KMS-11 (cell line): ENCODE data around the gene MLPH.

Experiments
- H2AFZ ChIP-seq: fragments of 200-600 bp; sonication (generic); 2 replicates; pipeline ENCODE4 v1.6.1; 2016; ENCODE audit warnings: antibody characterized with exemption, mixed run types, low read depth
- H3K27ac ChIP-seq: fragments of 200-600 bp; sonication (generic); 2 replicates; pipeline ENCODE4 v1.6.1; 2016; ENCODE audit warnings: mild to moderate bottlenecking, mixed run types
- H3K27me3 ChIP-seq: fragments of 200-600 bp; sonication (generic); 2 replicates; pipeline ENCODE4 v1.6.1; 2017; ENCODE audit warnings: mild to moderate bottlenecking, low read depth, mixed run types, moderate library complexity; ENCODE audit not compliant: insufficient read depth
- H3K36me3 ChIP-seq: fragments of 200-600 bp; sonication (generic); 2 replicates; pipeline ENCODE4 v1.6.1; 2017; ENCODE audit warnings: mild to moderate bottlenecking, mixed run types; ENCODE audit not compliant: insufficient read depth
- H3K4me1 ChIP-seq: fragments of 200-600 bp; sonication (generic); 2 replicates; pipeline ENCODE4 v1.6.1; 2016; ENCODE audit warnings: mild to moderate bottlenecking, low read depth, mixed run types; ENCODE audit not compliant: poor library complexity, severe bottlenecking
- H3K4me2 ChIP-seq: fragments of 200-600 bp; sonication (generic); 2 replicates; pipeline ENCODE4 v1.7.0; 2016; ENCODE audit warnings: mild to moderate bottlenecking, mixed run types
- H3K4me3 ChIP-seq: fragments of 200-600 bp; sonication (generic); IDR thresholded peaks from 2 replicates; pipeline ENCODE4 v1.6.1; 2017; ENCODE audit warnings: low read depth, low read length, mixed read lengths; ENCODE audit not compliant: insufficient read depth
- H3K79me2 ChIP-seq: fragments of 200-600 bp; sonication (generic); 2 replicates; pipeline ENCODE4 v1.6.1; 2016; ENCODE audit warnings: low read depth, mixed run types; ENCODE audit not compliant: insufficient read depth
- H3K9ac ChIP-seq: fragments of 200-600 bp; sonication (generic); 2 replicates; pipeline ENCODE4 v1.6.1; 2016; ENCODE audit warnings: mild to moderate bottlenecking, mixed run types
- H4K20me1 ChIP-seq: fragments of 200-600 bp; sonication (generic); 2 replicates; pipeline ENCODE4 v1.6.1; 2016; ENCODE audit warnings: mild to moderate bottlenecking, mixed run types; ENCODE audit not compliant: insufficient read depth
- CTCF ChIP-seq: fragments of 200-600 bp; sonication (generic); conservative IDR thresholded peaks from 2 replicates; pipeline ENCODE4 v1.6.1; 2017; ENCODE audit warnings: low read depth, mild to moderate bottlenecking, antibody characterized with exemption, low read length, moderate library complexity, mixed read lengths

MLPH gene

GRCh38 chr2:237552908-237553307 is 65.9 kb downstream of the MLPH start:
- no peak overlapping the region for H2AFZ ChIP-seq
- no peak overlapping the region for H3K27ac ChIP-seq
- no peaks in the 10 kb centered on the region for H4K20me1 ChIP-seq
- no peaks in the 10 kb centered on the region for H3K36me3 ChIP-seq
- H3K27me3 ChIP-seq = peaks cover 3% of the 10 kb centered on the region; the same call in 1 of the 2 replicates
- no peak overlapping the region for H3K4me2 ChIP-seq
- peaks cover 9% of the 10 kb centered on the region for H3K4me1 ChIP-seq
- no peaks in the 10 kb centered on the region for H3K79me2 ChIP-seq
- H3K4me3 ChIP-seq = no peak overlapping the region
- TF ChIP-seq CTCF = no peak
- no peak overlapping the region for H3K9ac ChIP-seq

- H3K36me3 ChIP-seq = no peaks in the 10 kb centered on the region
Measured at GRCh38 chr2:237553948-237554347, 66.9 kb downstream of the MLPH start.

GRCh38 chr2:237555560-237555959 is 68.5 kb downstream of the MLPH start:
- no peaks in the 10 kb centered on the region for H3K79me2 ChIP-seq
- no peaks in the 10 kb centered on the region for H4K20me1 ChIP-seq
- H3K4me1 ChIP-seq = peaks cover 15% of the 10 kb centered on the region
- H2AFZ ChIP-seq = no peak overlapping the region
- no peak overlapping the region for H3K4me2 ChIP-seq
- no peaks in the 10 kb centered on the region for H3K27me3 ChIP-seq
- no peak overlapping the region for H3K9ac ChIP-seq
- no peak overlapping the region for H3K27ac ChIP-seq
- no peaks in the 10 kb centered on the region for H3K36me3 ChIP-seq
- no peak for TF ChIP-seq CTCF
- H3K4me3 ChIP-seq = no peak overlapping the region

More at GRCh38 chr2:237553948-237554347, 66.9 kb downstream of the MLPH start:
- TF ChIP-seq CTCF = no peak
- no peak overlapping the region for H3K4me3 ChIP-seq
- no peak overlapping the region for H3K9ac ChIP-seq
- no peak overlapping the region for H3K27ac ChIP-seq
- peaks cover 15% of the 10 kb centered on the region for H3K4me1 ChIP-seq
- H2AFZ ChIP-seq = no peak overlapping the region
- H4K20me1 ChIP-seq = no peaks in the 10 kb centered on the region
- no peak overlapping the region for H3K4me2 ChIP-seq
- no peaks in the 10 kb centered on the region for H3K79me2 ChIP-seq
- no peaks in the 10 kb centered on the region for H3K27me3 ChIP-seq

- no peak overlapping the region for H3K4me3 ChIP-seq
- peak overlapping the region; percentile 16; the same call in 1 of the 2 replicates for H2AFZ ChIP-seq
- H3K27ac ChIP-seq = peak overlapping the region; percentile 10; the same call in 1 of the 2 replicates
- no peaks in the 10 kb centered on the region for H3K36me3 ChIP-seq
- H3K9ac ChIP-seq = no peak overlapping the region
- peak overlapping the region; percentile 38; the same call in 1 of the 2 replicates for H3K4me2 ChIP-seq
- H3K4me1 ChIP-seq = peaks cover 15% of the 10 kb centered on the region
- H4K20me1 ChIP-seq = no peaks in the 10 kb centered on the region
- no peak for TF ChIP-seq CTCF
- H3K79me2 ChIP-seq = no peaks in the 10 kb centered on the region
- H3K27me3 ChIP-seq = no peaks in the 10 kb centered on the region
Measured at GRCh38 chr2:237556773-237557632, 70.0 kb downstream of the MLPH start.
